Activated CD4-positive, alpha-beta T cell treated with anti-CD3 and anti-CD28 coated beads for 24 hours (primary cell): ENCODE results near the gene REN.

Experiments
- DNase-seq, 2 donors: peaks; one replicate each; pipeline ENCODE4 v3.0.0-alpha.2; 2020; ENCODE audit warnings: low read depth in 2 of 2

Gene REN

DNA sequence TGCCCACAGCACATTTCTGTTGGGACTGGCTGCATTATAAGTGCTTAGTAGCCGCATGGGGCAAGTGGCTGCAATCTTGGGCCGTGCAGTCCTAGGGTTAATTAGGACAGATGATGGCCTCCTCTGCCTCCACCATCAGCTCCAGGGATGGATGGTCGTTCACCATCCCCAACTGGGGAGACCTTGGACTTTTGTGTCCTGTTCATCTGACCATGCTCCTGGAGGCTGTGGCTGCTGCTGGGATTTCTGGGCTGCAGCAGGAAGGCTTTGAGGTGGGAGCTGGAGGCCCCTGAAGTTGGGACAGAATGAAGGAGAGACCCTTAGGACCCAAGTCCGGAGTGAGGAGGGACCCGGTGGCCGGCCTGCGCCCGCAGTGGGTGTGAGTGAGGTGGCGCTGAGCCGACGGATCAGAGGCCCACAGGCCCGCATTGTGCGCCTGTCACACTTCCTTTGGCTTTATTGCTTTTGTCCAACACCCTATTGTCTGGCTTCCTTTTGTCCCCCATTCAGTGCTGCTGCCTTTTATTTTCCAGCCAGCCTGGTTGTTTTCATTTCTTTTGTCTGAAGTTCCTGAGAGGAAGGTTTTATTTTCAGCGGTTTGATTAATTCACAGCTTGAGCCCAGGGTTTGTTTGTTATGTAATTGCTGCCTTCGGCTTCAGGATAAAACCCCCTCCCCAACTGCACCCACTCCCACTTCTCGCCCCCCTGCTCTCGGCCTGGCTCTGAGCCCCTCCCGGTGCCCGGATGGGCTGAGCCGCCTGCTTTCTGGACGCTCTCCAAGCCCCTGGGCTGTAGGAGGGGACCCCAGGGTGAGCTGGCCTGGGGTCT, 57.6 kb downstream of the REN start:
- no peak for DNase-seq

DNA sequence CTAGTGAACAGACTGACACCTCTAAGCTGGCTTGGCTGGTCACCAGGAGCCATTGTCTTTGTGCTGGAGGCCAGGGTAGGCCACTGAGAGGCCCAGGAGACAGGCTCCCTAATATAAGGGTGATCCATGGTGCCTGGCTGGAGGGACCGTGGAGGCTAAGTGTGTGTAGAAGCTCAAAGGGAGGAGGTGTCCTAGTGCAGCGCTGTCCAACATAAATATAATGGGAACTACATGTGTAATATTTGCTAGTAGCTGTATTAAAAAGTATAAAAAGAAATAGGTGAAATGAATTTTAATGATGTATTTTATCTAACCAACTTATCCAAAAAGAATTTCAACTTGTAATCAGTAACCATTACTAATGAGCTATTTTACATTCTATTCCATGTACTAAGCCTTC, 58.2 kb downstream of the REN start:
- no peak for DNase-seq

DNA sequence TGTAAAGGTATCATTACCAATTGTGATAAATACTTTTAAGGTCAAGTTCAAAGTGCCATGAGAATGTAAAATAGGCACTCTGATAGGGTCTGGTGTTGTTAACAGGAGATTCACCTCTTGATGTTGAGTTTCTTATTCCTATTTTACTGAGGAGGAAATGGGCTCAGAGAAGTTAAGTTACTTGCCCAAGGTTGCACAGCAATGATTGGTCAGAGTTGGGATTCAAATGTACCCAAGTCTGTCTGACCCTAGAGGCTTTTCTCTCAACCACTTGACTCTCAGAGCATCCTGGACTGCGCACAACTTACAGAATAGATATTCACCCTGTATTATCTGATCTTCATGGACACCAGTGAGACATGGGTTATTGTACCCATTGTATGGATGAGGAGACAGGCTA, 59.3 kb downstream of the REN start:
- DNase-seq = no peak

DNA sequence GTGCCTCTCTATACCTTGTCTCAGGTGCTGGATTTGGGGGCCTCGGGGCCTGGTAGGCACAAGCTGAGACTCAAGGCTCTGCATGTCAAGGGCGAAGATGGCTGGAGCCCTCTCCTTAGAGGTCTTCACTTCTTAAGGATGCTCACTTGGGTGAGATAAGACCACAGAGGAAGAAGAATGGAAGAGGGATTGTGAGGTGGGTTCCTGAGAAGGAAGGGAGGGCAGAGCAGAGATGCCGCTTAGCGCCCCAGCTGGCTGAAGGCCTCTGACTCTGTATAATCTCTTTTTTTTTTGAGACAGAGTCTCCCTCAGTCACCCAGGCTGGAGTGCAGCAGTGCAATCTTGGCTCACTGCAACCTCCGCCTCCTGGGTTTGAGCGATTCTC, 61.0 kb downstream of the REN start:
- no peak for DNase-seq
